Measurements from ENCODE around the gene MINDY1. TPM values are rescaled to one million over a fixed set of nuclear protein-coding genes. Genes with fewer than 3 reads are reported as not detected.

MINDY1 gene
- total and polyA plus RNA-seq, 8 donors: 9.8 to 60.0 (median 28.5) TPM

- TF ChIP-seq POLR2AphosphoS5 (IDR thresholded peaks at IDR 0.05) (no peak), CTCF (IDR thresholded peaks at IDR 0.05) (no peak), EP300 (IDR thresholded peaks at IDR 0.05) (no peak), POLR2A (IDR thresholded peaks at IDR 0.05) (no peak)
- WGBS, 5 donors: 64 to 83% (median 76%) methylated on average over 6 of the region's 6 CpGs
- Histone ChIP-seq H3K9me3 (no peaks in the 10 kb centered on the region), H3K36me3 (peaks cover 72 to 83% (median 80%) of the 10 kb centered on the region in 4 donors), H3K4me1 (peaks cover 16 to 34% (median 28%) of the 10 kb centered on the region in 4 donors), H3K27me3 (no peaks in the 10 kb centered on the region), H3K4me3 (no peak overlapping the region), H3K27ac (no peak overlapping the region)
- intact Hi-C loops (cut with DNase I; ENCODE audit: low total_unique reads): no loop called here
- no peak for DNase-seq
Measured at GRCh38 chr1:150966011-150966410, 40.7 kb downstream of the MINDY1 start.

- peaks cover 12 to 30% (median 23%) of the 10 kb centered on the region in 4 donors for H3K4me1 ChIP-seq
- no peak overlapping the region for H3K27ac ChIP-seq
- intact Hi-C loops (cut with DNase I; ENCODE audit: low total_unique reads): no loop called here
- TF ChIP-seq EP300 (IDR thresholded peaks at IDR 0.05) (no peak), CTCF (IDR thresholded peaks at IDR 0.05) (no peak), POLR2AphosphoS5 (IDR thresholded peaks at IDR 0.05) (no peak), POLR2A (IDR thresholded peaks at IDR 0.05) (no peak)
- DNase-seq: no peak
- peaks cover 74 to 87% (median 84%) of the 10 kb centered on the region in 4 donors for H3K36me3 ChIP-seq
- 79 to 96% (median 91%) methylated on average over 4 of the region's 4 CpGs for WGBS, 5 donors
- no peaks in the 10 kb centered on the region for H3K27me3 ChIP-seq
- H3K9me3 ChIP-seq: no peaks in the 10 kb centered on the region
- H3K4me3 ChIP-seq: no peak overlapping the region
Measured at GRCh38 chr1:150965605-150966004, 41.1 kb downstream of the MINDY1 start.

GRCh38 chr1:150964164-150964489, 42.6 kb downstream of the MINDY1 start:
- Histone ChIP-seq H3K27me3 (no peaks in the 10 kb centered on the region), H3K4me3 (no peak overlapping the region), H3K27ac (no peak overlapping the region), H3K36me3 (peaks cover 89 to 100% (median 99%) of the 10 kb centered on the region in 4 donors), H3K9me3 (no peaks in the 10 kb centered on the region), H3K4me1 (peaks cover 0 to 16% (median 11%) of the 10 kb centered on the region in 4 donors)
- no peak for DNase-seq
- intact Hi-C loops (cut with DNase I; ENCODE audit: low total_unique reads): no loop called here
- 73 to 85% (median 82%) methylated on average over 5 of the region's 5 CpGs for WGBS, 5 donors
- TF ChIP-seq CTCF (IDR thresholded peaks at IDR 0.05): no peak
- TF ChIP-seq POLR2AphosphoS5 (IDR thresholded peaks at IDR 0.05): no peak
- TF ChIP-seq EP300 (IDR thresholded peaks at IDR 0.05): no peak
- no peak for TF ChIP-seq POLR2A (IDR thresholded peaks at IDR 0.05)

- Histone ChIP-seq H3K36me3 (peaks cover 86 to 100% (median 100%) of the 10 kb centered on the region in 4 donors), H3K27ac (no peak overlapping the region)
- 87 to 98% (median 91%) methylated on average over 9 to 10 of the region's 10 CpGs for WGBS, 5 donors
Measured at GRCh38 chr1:150963321-150964163, 43.2 kb downstream of the MINDY1 start.

More at GRCh38 chr1:150963321-150964163, 43.2 kb downstream of the MINDY1 start:
- H3K4me3 ChIP-seq: no peak overlapping the region
- no peaks in the 10 kb centered on the region for H3K9me3 ChIP-seq
- no peak for TF ChIP-seq EP300 (IDR thresholded peaks at IDR 0.05)
- no peak for TF ChIP-seq POLR2A (IDR thresholded peaks at IDR 0.05)
- TF ChIP-seq POLR2AphosphoS5 (IDR thresholded peaks at IDR 0.05): no peak
- TF ChIP-seq CTCF (IDR thresholded peaks at IDR 0.05): no peak
- intact Hi-C loops (cut with DNase I; ENCODE audit: low total_unique reads): no loop called here
- H3K27me3 ChIP-seq: no peaks in the 10 kb centered on the region
- DNase-seq: no peak
- H3K4me1 ChIP-seq: peaks cover 0 to 10% (median 5%) of the 10 kb centered on the region in 4 donors

Data from stomach (tissue), 9 donors.